Measurements from ENCODE around the gene C1orf105. TPM values are rescaled to one million over a fixed set of nuclear protein-coding genes. Genes with fewer than 3 reads are reported as not detected.

The C1orf105 gene
- total and polyA plus RNA-seq, 4 donors, result 0.16 TPM; not detected in 3

DNA sequence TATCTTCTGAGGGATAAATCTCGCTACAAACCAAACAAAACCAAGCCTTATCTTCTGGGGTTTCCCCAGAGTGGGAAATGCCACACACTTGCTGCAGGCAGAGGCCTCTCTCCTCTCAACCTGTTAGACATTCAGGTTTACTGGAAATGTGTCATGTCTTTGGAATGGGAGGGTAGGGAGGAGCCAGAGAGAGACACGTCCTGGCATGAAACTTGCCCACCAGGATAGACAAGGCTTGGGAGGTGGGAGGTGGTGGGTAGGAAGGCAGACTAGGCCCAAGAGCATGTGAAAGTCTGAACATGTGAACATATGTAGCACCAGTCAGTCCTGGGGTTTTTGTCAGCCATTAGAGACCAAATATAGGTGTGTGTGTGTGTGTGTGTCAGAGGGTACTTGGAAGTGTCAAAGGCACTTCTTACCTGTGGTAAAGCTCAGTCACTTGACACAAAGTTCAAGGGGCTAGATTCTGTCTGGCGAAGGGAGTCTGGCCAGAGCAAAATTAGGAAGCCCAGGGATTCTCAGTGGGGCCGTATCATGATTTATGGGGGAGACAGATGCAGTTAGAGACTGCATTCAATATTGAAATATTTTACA, 55.8 kb downstream of the C1orf105 start:
- H3K27ac ChIP-seq (ENCODE audit: low read depth in 1 of 2, low read length in 2 of 2), result no peak overlapping the region
- no peaks in the 10 kb centered on the region for H3K36me3 ChIP-seq (ENCODE audit: control insufficient read depth in 4 of 4, insufficient read depth in 3 of 4, low read depth in 1 of 4, low read length in 3 of 4)
- peaks cover 0 to 2% (median 0%) of the 10 kb centered on the region in 4 donors for H3K27me3 ChIP-seq (ENCODE audit: control insufficient read depth in 4 of 4, insufficient read depth in 4 of 4, low read length in 3 of 4)
- 84% methylated on average over 4 of the region's 4 CpGs for WGBS
- H3K4me3 ChIP-seq (ENCODE audit: low read depth in 1 of 3, low read length in 3 of 3), result no peak overlapping the region
- no peak for DNase-seq (ENCODE audit: low spot score)
- no peak overlapping the region for H3K9ac ChIP-seq (ENCODE audit: low read depth in 1 of 2, low read length in 2 of 2)
- TF ChIP-seq HNF4G (IDR thresholded peaks at IDR 0.05), result no peak
- no peak for TF ChIP-seq HNF4A (conservative IDR thresholded peaks at IDR 0.05)
- no peaks in the 10 kb centered on the region for H3K9me3 ChIP-seq (ENCODE audit: control insufficient read depth in 4 of 4, low read length in 3 of 4)
- H3K4me1 ChIP-seq (ENCODE audit: control insufficient read depth in 4 of 4, insufficient read depth in 4 of 4, low read length in 3 of 4), result no peaks in the 10 kb centered on the region

DNA sequence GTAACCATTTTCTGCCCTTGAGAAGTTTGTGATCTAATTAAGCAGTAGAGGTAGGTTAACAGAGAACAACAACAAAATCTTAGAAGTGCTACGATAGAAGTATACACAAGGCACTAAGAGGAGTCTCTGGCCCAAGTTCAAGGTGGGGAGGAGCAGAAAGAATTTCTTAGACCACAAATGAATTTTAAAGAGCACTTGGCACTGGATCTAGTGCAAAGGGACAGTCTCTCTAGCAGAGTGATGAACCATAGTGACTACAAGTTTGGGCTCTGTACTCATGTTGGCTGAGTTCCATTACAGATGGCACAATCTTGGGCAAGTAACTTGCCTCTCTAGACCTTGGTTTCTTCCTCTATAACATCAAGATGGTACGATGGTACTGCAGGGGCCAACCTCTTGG, 56.7 kb downstream of the C1orf105 start:
- H3K27me3 ChIP-seq (ENCODE audit: control insufficient read depth in 4 of 4, insufficient read depth in 4 of 4, low read length in 3 of 4), result peaks cover 0 to 2% (median 0%) of the 10 kb centered on the region in 4 donors
- 91% methylated on average over 2 of the region's 2 CpGs for WGBS

More for the DNA sequence above, 56.7 kb downstream of the C1orf105 start:
- no peak overlapping the region for H3K4me3 ChIP-seq (ENCODE audit: low read depth in 1 of 3, low read length in 3 of 3)
- no peaks in the 10 kb centered on the region for H3K4me1 ChIP-seq (ENCODE audit: control insufficient read depth in 4 of 4, insufficient read depth in 4 of 4, low read length in 3 of 4)
- no peaks in the 10 kb centered on the region for H3K9me3 ChIP-seq (ENCODE audit: control insufficient read depth in 4 of 4, low read length in 3 of 4)
- H3K9ac ChIP-seq (ENCODE audit: low read depth in 1 of 2, low read length in 2 of 2), result no peak overlapping the region
- DNase-seq (ENCODE audit: low spot score), result no peak
- no peak for TF ChIP-seq HNF4A (conservative IDR thresholded peaks at IDR 0.05)
- no peak for TF ChIP-seq REST (IDR thresholded peaks at IDR 0.05)
- TF ChIP-seq EGR1 (IDR thresholded peaks at IDR 0.05; ENCODE audit: low read depth in 2 of 2), result no peak
- TF ChIP-seq, protein P1, sequence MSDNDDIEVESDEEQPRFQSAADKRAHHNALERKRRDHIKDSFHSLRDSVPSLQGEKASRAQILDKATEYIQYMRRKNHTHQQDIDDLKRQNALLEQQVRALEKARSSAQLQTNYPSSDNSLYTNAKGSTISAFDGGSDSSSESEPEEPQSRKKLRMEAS (IDR thresholded peaks at IDR 0.05), result no peak
- no peak for TF ChIP-seq HNF4G (IDR thresholded peaks at IDR 0.05)
- TF ChIP-seq, protein P2, sequence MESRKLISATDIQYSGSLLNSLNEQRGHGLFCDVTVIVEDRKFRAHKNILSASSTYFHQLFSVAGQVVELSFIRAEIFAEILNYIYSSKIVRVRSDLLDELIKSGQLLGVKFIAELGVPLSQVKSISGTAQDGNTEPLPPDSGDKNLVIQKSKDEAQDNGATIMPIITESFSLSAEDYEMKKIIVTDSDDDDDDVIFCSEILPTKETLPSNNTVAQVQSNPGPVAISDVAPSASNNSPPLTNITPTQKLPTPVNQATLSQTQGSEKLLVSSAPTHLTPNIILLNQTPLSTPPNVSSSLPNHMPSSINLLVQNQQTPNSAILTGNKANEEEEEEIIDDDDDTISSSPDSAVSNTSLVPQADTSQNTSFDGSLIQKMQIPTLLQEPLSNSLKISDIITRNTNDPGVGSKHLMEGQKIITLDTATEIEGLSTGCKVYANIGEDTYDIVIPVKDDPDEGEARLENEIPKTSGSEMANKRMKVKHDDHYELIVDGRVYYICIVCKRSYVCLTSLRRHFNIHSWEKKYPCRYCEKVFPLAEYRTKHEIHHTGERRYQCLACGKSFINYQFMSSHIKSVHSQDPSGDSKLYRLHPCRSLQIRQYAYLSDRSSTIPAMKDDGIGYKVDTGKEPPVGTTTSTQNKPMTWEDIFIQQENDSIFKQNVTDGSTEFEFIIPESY (IDR thresholded peaks at IDR 0.05), result no peak
- TF ChIP-seq FOXA2 (IDR thresholded peaks at IDR 0.05), result no peak
- no peak for TF ChIP-seq NR2F2 (IDR thresholded peaks at IDR 0.05)
- no peak for TF ChIP-seq JUND (IDR thresholded peaks at IDR 0.05)
- TF ChIP-seq YY1 (IDR thresholded peaks at IDR 0.05), result no peak
- no peak overlapping the region for H3K27ac ChIP-seq (ENCODE audit: low read depth in 1 of 2, low read length in 2 of 2)
- H3K36me3 ChIP-seq (ENCODE audit: control insufficient read depth in 4 of 4, insufficient read depth in 3 of 4, low read depth in 1 of 4, low read length in 3 of 4), result no peaks in the 10 kb centered on the region
